Prostate gland (tissue), 2 donors: ENCODE measurements around the gene HIVEP2.

ENCODE experiments used
- POLR2A ChIP-seq: fragments of 450-650 bp; IDR thresholded peaks from one replicate; pipeline ENCODE4 v1.6.1; 2016; ENCODE audit warnings: antibody characterized with exemption, mild to moderate bottlenecking
- POLR2AphosphoS5 ChIP-seq: sonication (generic); formaldehyde crosslinking; IDR thresholded peaks from one replicate; pipeline ENCODE4 v1.6.1; 2017; ENCODE audit warnings: antibody characterized with exemption
- TF ChIP-seq, protein P1 (sequence below), 4 experiments: fragments of 200-600 bp in 2 of 4; fragments of 450-650 bp in 2 of 4; sonication (generic) in 2 of 4; IDR thresholded peaks; 1 replicate in 3 of 4; 2 replicates in 1 of 4; pipeline ENCODE4 v1.5.1; 2016 to 2019; ENCODE audit warnings: antibody characterized with exemption in 4 of 4, mild to moderate bottlenecking in 2 of 4, moderate library complexity in 2 of 4

DNA sequence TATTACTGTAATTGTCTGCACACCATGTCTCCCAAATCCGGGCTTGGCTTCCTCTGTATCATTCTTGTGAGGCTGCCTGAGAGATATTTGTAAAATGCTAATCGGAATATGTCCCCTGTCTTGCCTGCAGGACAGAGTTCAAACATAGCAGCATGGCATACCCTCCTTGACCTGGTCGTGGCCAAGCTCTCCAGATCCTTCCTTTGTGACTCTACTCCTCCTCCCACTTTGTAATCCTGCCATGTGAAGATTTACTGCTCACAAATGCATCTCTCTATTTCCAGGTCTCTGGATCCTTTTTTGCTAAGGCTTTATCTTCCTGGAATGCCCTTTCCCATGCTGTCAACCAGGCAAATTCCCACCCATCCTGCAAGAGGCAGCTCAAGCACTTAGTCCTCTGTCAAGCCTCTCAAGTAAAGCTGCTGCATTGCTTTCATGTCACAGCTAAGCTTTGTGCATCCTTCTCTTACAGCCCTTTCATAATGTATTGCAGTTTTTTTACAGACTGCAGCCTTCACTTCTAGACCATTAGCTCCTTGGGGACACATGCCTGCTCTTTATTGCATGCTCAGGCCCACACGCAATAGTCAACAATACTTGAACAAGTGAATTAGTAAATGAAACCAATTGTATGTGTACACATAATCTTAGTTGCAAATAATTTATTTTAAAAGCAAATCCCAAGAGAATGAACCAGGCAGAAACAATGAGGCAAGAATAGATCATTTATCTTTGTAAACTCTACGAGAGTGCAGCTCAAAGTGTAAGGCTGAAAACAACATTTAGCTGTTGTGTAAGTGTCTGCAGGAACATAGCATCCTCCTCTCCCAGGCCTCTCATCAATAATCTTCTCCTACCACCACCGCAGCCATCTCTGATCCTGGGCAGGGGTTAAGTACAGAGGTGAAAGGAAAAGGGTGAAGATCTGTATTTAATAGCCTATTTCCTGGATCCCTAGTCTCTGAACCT, 45.8 kb downstream of the HIVEP2 start:
- TF ChIP-seq, protein P1, sequence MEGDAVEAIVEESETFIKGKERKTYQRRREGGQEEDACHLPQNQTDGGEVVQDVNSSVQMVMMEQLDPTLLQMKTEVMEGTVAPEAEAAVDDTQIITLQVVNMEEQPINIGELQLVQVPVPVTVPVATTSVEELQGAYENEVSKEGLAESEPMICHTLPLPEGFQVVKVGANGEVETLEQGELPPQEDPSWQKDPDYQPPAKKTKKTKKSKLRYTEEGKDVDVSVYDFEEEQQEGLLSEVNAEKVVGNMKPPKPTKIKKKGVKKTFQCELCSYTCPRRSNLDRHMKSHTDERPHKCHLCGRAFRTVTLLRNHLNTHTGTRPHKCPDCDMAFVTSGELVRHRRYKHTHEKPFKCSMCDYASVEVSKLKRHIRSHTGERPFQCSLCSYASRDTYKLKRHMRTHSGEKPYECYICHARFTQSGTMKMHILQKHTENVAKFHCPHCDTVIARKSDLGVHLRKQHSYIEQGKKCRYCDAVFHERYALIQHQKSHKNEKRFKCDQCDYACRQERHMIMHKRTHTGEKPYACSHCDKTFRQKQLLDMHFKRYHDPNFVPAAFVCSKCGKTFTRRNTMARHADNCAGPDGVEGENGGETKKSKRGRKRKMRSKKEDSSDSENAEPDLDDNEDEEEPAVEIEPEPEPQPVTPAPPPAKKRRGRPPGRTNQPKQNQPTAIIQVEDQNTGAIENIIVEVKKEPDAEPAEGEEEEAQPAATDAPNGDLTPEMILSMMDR (IDR thresholded peaks at IDR 0.05) = no peak
- TF ChIP-seq POLR2AphosphoS5 (no peak), POLR2A (no peak)
